22Rv1 (cell line): ENCODE data around the gene TMEM17.

ENCODE experiments used
- CTCF ChIP-seq: fragments of 450-650 bp; IDR thresholded peaks from 2 replicates; pipeline ENCODE4 v1.5.1; 2017; ENCODE audit warnings: mild to moderate bottlenecking
- ZFX ChIP-seq: fragments of 450-650 bp; IDR thresholded peaks from 2 replicates; pipeline ENCODE4 v1.6.1; 2017; ENCODE audit warnings: antibody characterized with exemption, borderline replicate concordance

GRCh38 chr2:62540408-62541168, 34.6 kb upstream of the TMEM17 start:
- TF ChIP-seq CTCF (no peak), ZFX (no peak)
